Measurements from ENCODE around the gene HK2.
A peak's percentile ranks its signal among the peaks of the same experiment; 100 is the strongest.
"Not testable (repeated sequence)": the region's sequence is repeated elsewhere in the genome, so short reads cannot be mapped to it uniquely, and the experiment has no call there.

Gene HK2

GRCh38 chr2:74834792-74835755 lies 1.1 kb downstream of the HK2 start:
- peak; percentile 66 to 68 for DNase-seq (ENCODE audit: low read depth in 1 of 2, low spot score in 1 of 2)

DNA sequence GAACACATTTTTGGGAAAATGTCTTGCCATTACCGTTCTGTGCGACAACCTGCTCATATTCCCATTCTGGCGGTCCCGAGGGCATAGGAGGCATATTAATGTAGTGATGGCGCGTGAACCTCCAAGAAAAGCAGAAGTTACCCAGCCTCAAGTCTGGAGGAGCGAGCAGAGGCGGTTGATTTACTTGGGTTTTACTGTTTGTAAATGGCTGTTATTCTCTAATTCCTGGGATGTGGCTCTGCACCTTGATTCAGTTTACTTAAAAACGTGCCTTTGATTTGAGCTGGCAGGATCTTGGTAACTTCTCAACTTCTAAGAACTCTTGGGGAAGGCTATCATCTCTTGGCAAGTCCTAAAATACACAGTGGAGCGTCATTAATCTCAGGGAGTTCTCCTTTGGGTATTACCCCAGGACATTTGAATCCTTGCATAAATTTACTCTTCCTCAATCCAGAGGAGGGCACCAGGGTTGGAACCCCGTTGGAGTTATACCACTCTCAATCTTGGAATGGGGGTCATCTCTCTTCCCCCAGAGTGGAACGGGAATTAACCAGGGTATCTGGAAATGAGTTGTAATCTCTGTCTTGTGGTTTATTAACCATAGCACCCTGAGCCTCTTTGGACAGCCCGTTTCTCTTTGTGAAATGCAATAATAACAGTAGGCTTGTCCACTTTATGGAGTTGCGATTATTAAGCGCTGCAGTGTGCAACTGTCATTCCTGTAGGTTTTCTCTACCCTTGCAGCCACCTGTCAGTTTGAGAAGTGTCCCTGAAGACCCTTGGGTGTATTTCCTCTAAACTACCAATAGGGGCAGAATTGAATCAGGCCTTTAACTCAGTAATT lies 2.1 kb downstream of the HK2 start:
- DNase-seq (ENCODE audit: low read depth in 1 of 2, low spot score in 1 of 2): peak in 1 of 2 donors; percentile 10

DNA sequence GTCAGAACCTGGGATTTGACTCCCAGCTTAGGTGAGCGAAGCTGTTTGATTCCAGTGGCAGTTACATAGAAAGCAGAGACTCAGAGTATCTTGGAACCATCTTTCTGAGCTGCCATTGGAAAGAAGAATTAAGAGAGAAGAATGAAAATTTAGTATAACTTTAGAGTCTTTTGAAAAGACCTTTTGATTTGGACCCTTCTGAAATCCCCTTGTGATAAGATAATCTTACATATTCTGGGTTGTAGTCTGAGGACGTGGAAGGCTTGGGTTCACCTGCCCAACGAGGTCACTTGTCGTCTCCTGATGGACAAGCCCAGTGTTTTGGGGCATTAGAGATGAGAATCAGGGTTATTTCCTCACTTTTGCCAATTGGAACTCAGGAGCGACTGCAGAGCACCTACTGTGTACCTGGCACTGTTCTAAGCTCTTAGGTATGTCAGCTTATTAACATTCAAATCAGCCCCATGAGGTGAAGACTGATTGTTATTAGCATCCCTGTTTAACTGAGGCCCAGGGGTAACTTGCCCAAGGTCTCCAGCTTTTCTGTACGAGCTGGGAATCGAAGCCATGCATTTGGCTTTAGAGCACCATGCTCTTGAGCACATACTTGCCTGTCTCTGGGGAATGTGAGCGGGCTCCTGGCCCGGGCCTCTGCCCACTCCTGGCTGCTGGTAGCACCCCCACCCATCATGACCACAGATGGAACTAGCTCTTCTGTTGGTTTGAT lies 2.9 kb downstream of the HK2 start:
- DNase-seq (ENCODE audit: low read depth in 1 of 2, low spot score in 1 of 2): no peak

GRCh38 chr2:74841641-74842040 lies 7.7 kb downstream of the HK2 start:
- DNase-seq (ENCODE audit: low read depth in 1 of 2, low spot score in 1 of 2): no peak

DNA sequence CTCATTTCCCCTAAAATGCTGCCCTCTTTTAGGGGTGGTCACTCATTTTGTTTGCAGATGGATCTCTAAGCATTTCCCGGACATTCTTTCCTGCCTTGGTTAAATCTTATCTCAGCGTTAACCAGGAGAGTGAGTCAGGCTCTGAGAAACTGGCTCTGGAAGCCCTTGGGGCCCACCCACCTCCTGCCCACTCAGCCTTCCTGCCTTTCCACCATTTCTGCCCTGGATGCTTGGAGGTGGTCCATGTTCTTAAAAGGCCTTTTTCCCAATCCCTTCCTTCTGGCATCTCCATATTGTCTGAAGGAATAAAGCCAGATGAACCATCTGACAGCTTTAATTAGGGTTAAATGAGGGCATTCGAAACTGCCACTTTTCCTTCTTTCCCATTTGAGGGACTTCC lies 9.5 kb downstream of the HK2 start:
- no peak for DNase-seq (ENCODE audit: low read depth in 1 of 2, low spot score in 1 of 2)

DNA sequence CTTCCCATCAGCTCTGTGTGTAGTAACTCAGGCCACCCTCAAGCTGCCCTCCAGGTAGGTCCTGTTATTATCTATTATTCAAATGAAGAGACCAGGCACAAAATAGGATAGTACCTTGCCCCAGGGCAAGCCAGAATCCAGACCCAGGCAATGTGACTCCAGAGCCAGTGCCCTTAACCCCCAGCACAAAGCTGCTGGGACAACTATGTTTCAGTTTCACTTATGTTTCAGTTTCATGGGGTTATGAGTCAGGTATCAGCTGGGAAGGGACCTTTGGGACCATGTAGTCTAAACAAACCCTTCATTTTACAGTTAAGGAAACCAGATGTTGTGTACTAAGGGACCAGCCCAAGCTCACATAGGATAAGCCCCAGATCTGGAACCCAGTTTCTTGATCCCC lies 10.0 kb downstream of the HK2 start:
- no peak for DNase-seq (ENCODE audit: low read depth in 1 of 2, low spot score in 1 of 2)

DNA sequence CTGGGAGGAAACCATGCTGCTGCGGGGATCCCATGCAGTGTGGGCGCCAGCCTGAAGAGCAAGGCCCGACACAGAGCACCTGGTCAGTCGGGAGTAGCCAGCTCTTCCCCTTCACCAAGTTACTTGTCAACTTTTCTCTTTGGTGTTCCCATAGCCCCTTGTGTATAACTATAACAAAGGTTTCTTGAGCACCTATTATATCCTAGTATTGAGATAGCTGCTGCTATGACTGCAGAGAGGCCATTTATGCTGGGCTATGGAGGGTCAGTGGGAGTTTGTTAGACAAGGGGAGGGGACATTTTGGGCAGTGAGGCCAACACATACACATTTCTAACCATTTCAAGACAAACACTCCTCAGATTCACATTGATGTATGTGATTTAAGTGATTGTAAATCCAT lies 10.8 kb downstream of the HK2 start:
- no peak for DNase-seq (ENCODE audit: low read depth in 1 of 2, low spot score in 1 of 2)

DNA sequence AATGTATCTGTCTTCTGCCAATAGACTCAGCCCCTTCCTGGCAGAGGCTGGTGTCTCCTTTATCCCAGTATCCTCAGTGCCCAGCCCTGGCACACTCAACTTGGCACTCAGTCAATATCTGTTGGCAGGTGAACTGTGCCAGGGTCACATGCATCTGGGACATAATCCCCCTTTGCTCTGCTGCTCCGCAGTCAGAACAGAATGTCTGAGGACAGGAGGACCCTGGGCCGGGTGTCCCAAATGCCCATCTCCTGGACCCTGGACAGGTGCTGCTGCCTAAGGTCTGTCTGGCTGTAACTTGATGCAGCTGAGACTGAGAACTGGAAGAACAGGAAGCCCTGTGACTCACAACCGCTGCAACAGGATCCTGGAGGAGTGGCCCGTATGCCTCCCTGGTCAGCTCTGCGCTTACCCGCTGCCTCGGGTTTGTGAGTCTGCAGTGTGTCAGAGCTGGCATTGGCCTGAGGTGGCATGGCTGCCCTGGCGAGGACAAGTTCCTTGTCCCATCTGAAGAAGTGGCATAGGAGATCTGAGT lies 11.4 kb downstream of the HK2 start:
- no peak for DNase-seq (ENCODE audit: low read depth in 1 of 2, low spot score in 1 of 2)

DNA sequence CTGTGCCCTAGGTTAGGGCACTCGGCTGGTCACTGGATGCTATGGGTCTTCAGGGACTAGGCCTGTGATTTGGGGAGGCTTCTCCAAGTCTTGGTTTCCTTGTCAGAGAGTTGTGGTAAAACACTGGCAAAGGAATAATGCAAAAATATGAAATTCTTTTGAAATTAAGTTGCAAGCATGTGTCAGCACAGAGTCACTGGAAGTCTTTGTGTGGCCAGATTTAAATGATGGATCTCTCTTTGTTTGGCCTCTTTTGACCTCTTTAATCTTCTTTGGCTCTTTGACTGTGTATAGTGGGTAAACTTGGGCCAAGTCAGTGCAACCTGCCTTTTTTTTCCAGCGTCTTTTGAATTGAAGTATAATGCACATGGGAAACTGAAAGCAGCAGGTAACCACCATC lies 12.1 kb downstream of the HK2 start:
- no peak for DNase-seq (ENCODE audit: low read depth in 1 of 2, low spot score in 1 of 2)

GRCh38 chr2:74846481-74846880 lies 12.6 kb downstream of the HK2 start:
- no peak for DNase-seq (ENCODE audit: low read depth in 1 of 2, low spot score in 1 of 2)

DNA sequence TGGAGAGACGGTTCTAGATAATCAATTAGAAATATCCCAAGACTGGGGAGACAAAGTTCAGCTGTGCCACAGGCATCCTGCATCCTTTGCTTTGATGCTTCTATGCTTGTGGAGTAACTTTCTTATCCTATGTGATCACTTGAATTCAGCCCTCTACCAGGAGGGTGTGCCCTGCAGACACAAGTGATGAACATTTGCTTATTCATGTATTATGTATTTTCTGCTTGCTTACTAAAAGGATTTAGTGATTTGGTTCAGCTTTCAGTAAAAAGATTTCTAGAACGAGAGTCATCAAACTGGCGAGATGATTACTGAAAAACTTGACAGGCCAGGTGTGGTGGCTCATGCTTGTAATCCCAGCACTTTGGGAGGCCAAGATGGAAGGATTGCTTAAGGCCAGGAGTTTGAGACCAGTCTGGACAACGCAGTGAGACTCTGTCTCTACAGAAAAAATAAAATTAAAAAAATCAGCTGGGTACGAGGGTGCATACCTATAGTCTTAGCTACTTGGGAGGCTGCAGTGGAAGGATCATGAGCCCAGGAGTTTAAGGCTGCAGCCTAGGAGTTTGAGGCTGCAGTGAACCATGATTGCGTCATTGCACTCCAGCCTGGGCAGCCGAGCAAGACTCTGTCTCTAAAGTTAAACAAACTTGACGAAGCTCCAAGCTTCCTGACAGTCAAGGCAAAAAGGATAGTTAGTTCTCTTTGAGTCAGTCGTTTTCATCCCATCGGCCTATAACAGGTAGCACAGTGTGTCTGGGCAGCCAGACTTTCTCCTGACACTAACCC lies 13.3 kb downstream of the HK2 start:
- no peak for DNase-seq (ENCODE audit: low read depth in 1 of 2, low spot score in 1 of 2)

DNA sequence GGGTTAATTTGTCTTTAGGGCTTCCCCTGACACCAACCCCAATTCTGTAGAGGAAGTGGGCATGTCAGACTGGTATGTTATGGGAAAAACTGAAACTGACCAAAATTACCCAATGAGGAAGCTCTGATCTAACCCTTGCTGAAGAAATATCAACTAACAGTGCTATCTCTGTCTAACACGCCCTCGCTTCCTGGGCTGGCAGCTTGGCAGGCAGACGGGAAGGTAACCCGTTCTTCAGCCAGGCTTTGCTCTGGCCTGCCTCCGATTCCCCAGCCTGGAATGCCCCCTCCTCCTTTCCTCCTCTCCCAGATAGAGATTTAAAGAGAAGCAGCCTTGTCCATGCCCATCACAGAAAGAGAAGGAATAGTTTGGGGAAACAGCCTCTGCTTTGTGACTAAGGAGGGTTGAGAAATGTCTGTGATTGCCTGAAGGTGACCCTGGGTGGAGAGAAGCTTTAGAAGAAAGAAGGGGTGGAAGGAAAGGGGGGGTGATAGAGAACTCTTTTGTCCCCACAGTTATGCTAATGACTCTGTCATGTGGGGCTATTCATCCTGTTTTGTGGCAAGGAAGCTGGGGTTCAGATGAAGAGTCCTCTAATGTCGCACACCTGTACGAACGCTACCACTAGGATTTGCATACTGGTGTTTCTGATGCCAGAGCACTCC lies 15.4 kb downstream of the HK2 start:
- DNase-seq (ENCODE audit: low read depth in 1 of 2, low spot score in 1 of 2): no peak

- no peak for DNase-seq (ENCODE audit: low read depth in 1 of 2, low spot score in 1 of 2)
These were observed 16.7 kb downstream of the HK2 start for GRCh38 chr2:74850496-74851190.

GRCh38 chr2:74851191-74851566 lies 17.3 kb downstream of the HK2 start:
- no peak for DNase-seq (ENCODE audit: low read depth in 1 of 2, low spot score in 1 of 2)

- not testable (repeated sequence) for DNase-seq (ENCODE audit: low read depth in 1 of 2, low spot score in 1 of 2)
These were observed 19.4 kb downstream of the HK2 start for GRCh38 chr2:74853360-74853759.

DNA sequence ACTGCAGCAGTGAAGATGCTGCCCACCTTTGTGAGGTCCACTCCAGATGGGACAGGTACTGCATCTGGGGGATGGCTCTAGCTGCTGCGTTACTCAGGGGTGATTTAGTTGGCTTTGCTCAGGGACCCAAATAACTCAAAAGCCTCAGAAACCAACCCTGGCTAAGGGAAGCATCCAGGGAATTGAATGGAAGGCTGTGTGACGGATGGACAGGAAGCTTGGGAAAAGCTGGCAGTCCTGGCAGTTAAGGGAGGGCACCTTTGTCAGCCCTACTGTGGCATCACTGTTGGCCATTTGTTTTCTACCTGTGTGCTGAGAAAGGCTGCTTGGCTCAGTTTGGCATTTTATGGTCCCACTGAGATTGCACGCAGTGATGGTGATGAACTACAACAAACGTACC lies 20.5 kb downstream of the HK2 start:
- DNase-seq (ENCODE audit: low read depth in 1 of 2, low spot score in 1 of 2): no peak

- DNase-seq (ENCODE audit: low read depth in 1 of 2, low spot score in 1 of 2): not testable (repeated sequence)
These were observed 21.3 kb downstream of the HK2 start for GRCh38 chr2:74855114-74855707.

- DNase-seq (ENCODE audit: low read depth in 1 of 2, low spot score in 1 of 2): no peak
These were observed 22.2 kb downstream of the HK2 start for GRCh38 chr2:74856004-74856578.

- DNase-seq (ENCODE audit: low read depth in 1 of 2, low spot score in 1 of 2): no peak
These were observed 22.7 kb downstream of the HK2 start for GRCh38 chr2:74856599-74856998.

All from activated CD4-positive, alpha-beta T cell treated with anti-CD3 and anti-CD28 coated beads, Interleukin-2, amount 50 U/mL, for 24 hours (primary cell).